Measurements from ENCODE around the gene IL3RA. TPM values are rescaled to one million over a fixed set of nuclear protein-coding genes. Genes with fewer than 3 reads are reported as not detected.

IL3RA gene
- polyA plus RNA-seq, 1 of the 3 experiments (the other 2 are of a cell fraction), result not detected

GRCh38 chrX:1357993-1358392 lies 21.4 kb downstream of the IL3RA start (continued):
- TF ChIP-seq REST (IDR thresholded peaks at IDR 0.05; ENCODE audit: low read depth, low read length) (no peak), MEF2A (IDR thresholded peaks at IDR 0.05; ENCODE audit: borderline replicate concordance, low read depth) (no peak)

- H3K27ac ChIP-seq (ENCODE audit: low read depth in 2 of 2, low read length in 1 of 2), result no peak overlapping the region
- no peak overlapping the region for H3K9ac ChIP-seq
- no peaks in the 10 kb centered on the region for H3K9me2 ChIP-seq
- H4K20me1 ChIP-seq (ENCODE audit: insufficient read depth), result no peaks in the 10 kb centered on the region
- H3K4me2 ChIP-seq, result no peak overlapping the region
- no peak overlapping the region for H2AFZ ChIP-seq (ENCODE audit: low read depth)
- H3K4me1 ChIP-seq (ENCODE audit: control insufficient read depth in 1 of 2, insufficient read depth in 2 of 2, low read depth in 1 of 2, low read length in 1 of 2), result no peaks in the 10 kb centered on the region
- ChIA-PET POLR2A (no interaction called here), CTCF (no interaction called here)
- no peaks in the 10 kb centered on the region for H3K9me3 ChIP-seq
- no peak overlapping the region for H3K4me3 ChIP-seq (ENCODE audit: low read depth in 2 of 2, low read length in 1 of 2)
- 47% methylated on average over 6 of the region's 6 CpGs for WGBS (ENCODE audit: low lambda C conversion rate)
- no peaks in the 10 kb centered on the region for H3K79me2 ChIP-seq (ENCODE audit: insufficient read depth)
- TF ChIP-seq IRF3 (IDR thresholded peaks at IDR 0.05; ENCODE audit: low read depth, low read length) (no peak), FOXM1 (IDR thresholded peaks at IDR 0.05; ENCODE audit: low read depth) (no peak), GABPA (IDR thresholded peaks at IDR 0.05; ENCODE audit: low read depth) (no peak), SMC3 (IDR thresholded peaks at IDR 0.05; ENCODE audit: low read depth, low read length) (no peak), NFIC (IDR thresholded peaks at IDR 0.05; ENCODE audit: borderline replicate concordance) (no peak), CHD2 (IDR thresholded peaks at IDR 0.05; ENCODE audit: low read length, partially characterized antibody) (no peak), USF2 (IDR thresholded peaks at IDR 0.05; ENCODE audit: borderline replicate concordance, low read depth, low read length) (no peak), TAF1 (IDR thresholded peaks at IDR 0.05; ENCODE audit: borderline replicate concordance, low read depth, low read length) (no peak), MAX (IDR thresholded peaks at IDR 0.05; ENCODE audit: low read depth) (no peak), FOXJ3 (CRISPR knock-in tag; IDR thresholded peaks at IDR 0.05) (no peak), POLR2AphosphoS5 (IDR thresholded peaks at IDR 0.05; ENCODE audit: low read depth, low read length) (no peak), EP300 (IDR thresholded peaks at IDR 0.05; ENCODE audit: borderline replicate concordance in 1 of 2, low read depth in 1 of 2, low read length in 1 of 2) (no peak), USF1 (IDR thresholded peaks at IDR 0.05; ENCODE audit: borderline replicate concordance, low read depth) (no peak), JUND (IDR thresholded peaks at IDR 0.05) (no peak), EZH2phosphoT487 (IDR thresholded peaks at IDR 0.05; ENCODE audit: borderline replicate concordance, low read depth) (no peak), RAD21 (IDR thresholded peaks at IDR 0.05; ENCODE audit: low read length) (no peak)
- no peak for DNase-seq
- no peaks in the 10 kb centered on the region for H3F3A ChIP-seq (replicated peaks; ENCODE audit: insufficient read depth)
- peaks cover 7% of the 10 kb centered on the region; the same call in 1 of the 2 replicates for H3K27me3 ChIP-seq (ENCODE audit: insufficient read depth)
- H3K36me3 ChIP-seq (replicated peaks in 1 of 2; ENCODE audit: control insufficient read depth in 1 of 2, insufficient read depth in 2 of 2, low read length in 1 of 2), result no peaks in the 10 kb centered on the region
Measured at GRCh38 chrX:1358793-1359476, 22.4 kb downstream of the IL3RA start.

All from SK-N-SH (cell line).